Mucosa of stomach (tissue), 1 donor: ENCODE measurements around the gene RAD51B.

Source experiments
- H3K27me3 ChIP-seq: one replicate; pipeline ENCODE4 v1.7.0; 2013; ENCODE audit warnings: mild to moderate bottlenecking, low read length; ENCODE audit not compliant: control insufficient read depth, insufficient read depth
- H3K36me3 ChIP-seq: one replicate; pipeline ENCODE4 v1.7.0; 2013; ENCODE audit warnings: low read length; ENCODE audit not compliant: control insufficient read depth, insufficient read depth
- H3K4me1 ChIP-seq: one replicate; pipeline ENCODE4 v1.7.0; 2013; ENCODE audit warnings: mild to moderate bottlenecking, low read length; ENCODE audit not compliant: control insufficient read depth, insufficient read depth
- H3K4me3 ChIP-seq: one replicate; pipeline ENCODE4 v1.7.0; 2013; ENCODE audit warnings: low read length
- H3K9ac ChIP-seq: one replicate; pipeline ENCODE4 v1.7.0; 2013; ENCODE audit warnings: mild to moderate bottlenecking, low read length, moderate library complexity
- H3K9me3 ChIP-seq: one replicate; pipeline ENCODE4 v1.7.0; 2013; ENCODE audit warnings: mild to moderate bottlenecking, low read length, moderate library complexity; ENCODE audit not compliant: control insufficient read depth
- donor health status: Pancreatic carcinoma.

RAD51B gene

DNA sequence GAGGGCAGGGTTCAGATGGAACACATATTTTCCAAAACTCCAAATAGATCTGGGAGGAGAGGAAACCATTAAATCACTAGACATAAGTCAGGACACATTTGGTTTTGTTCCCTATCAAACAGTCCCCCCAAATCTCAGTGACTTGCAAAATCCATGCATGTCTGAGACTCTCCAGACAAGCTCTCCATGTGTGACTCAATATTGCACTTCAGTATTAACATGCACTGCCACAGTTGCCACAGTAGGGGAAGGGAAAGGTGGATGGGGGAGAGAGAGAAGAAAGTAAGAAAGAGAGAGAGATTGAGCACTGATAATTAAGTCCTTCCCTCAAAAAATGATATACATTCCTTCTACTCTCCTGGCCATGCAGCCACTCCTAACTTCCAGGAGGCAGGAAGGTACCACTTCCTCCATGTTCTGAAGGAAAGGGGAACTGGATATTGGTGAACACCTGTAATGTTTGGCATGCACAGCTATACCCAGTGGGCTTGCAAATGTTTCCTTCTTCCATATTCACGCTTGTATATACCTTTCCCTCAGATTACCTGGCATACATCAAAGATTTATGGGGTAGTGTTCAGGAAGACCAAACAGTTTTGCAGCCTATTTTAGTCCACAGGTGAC is 663.3 kb downstream of the RAD51B start:
- Histone ChIP-seq H3K4me3 (no peak overlapping the region), H3K9me3 (no peaks in the 10 kb centered on the region), H3K27me3 (no peaks in the 10 kb centered on the region), H3K9ac (no peak overlapping the region), H3K4me1 (peaks cover 36% of the 10 kb centered on the region), H3K36me3 (no peaks in the 10 kb centered on the region)

DNA sequence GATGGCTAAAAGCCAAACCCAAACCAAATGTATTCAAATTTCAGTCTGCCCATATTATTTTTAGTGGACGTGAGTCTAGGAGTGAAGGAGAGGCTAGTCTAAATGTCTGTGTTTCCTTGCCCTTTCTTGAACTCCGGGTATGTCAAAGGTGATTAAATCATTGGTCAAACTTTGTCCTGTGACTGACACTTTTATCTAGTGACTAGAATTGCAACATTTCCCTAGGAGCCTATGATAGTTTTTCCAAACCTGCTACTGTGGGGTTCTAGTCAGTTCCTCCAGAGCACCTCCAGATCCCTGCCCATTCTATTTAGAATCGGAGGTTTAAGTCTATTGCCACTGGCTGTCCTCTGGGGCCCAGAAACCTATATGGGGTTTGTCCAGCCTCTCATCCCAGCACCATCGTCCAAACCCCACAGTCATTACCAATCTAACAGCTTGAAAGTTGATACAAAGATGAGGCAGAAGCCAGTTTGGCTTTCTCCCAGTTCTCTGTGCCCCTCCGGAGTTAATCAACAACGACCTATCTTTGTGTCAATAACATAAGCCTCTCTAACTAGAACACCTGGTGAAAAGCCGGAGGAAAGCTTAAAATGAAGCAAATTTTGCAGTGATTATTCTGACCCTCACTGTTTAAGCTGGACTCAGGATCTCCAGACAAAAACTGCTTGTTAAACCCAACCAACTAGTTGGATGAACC is 666.6 kb downstream of the RAD51B start:
- Histone ChIP-seq H3K27me3 (no peaks in the 10 kb centered on the region), H3K4me3 (no peak overlapping the region), H3K9ac (no peak overlapping the region), H3K9me3 (no peaks in the 10 kb centered on the region), H3K36me3 (no peaks in the 10 kb centered on the region), H3K4me1 (peaks cover 36% of the 10 kb centered on the region)

DNA sequence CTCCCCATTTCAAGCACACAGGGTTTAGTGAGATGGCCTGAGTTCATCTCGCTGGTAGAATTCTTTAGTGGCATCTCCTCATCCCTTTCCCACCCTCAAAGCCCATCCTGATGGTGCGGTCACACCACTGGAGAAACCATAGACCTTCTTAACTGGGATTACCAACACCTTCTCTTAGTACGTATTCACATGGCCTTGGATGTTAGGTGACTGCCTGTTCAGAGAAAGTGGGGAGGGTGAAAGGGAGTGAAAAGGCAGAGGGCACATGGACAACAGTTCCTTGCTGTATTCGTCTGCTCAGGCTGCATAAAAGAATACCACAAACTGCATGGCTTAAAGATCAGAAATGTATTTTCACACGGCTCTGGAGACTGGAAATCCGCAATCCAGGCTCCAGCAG is 667.2 kb downstream of the RAD51B start:
- no peak overlapping the region for H3K9ac ChIP-seq
- H3K9me3 ChIP-seq, result no peaks in the 10 kb centered on the region
- H3K27me3 ChIP-seq, result no peaks in the 10 kb centered on the region
- peaks cover 35% of the 10 kb centered on the region for H3K4me1 ChIP-seq
- H3K36me3 ChIP-seq, result no peaks in the 10 kb centered on the region
- H3K4me3 ChIP-seq, result no peak overlapping the region

DNA sequence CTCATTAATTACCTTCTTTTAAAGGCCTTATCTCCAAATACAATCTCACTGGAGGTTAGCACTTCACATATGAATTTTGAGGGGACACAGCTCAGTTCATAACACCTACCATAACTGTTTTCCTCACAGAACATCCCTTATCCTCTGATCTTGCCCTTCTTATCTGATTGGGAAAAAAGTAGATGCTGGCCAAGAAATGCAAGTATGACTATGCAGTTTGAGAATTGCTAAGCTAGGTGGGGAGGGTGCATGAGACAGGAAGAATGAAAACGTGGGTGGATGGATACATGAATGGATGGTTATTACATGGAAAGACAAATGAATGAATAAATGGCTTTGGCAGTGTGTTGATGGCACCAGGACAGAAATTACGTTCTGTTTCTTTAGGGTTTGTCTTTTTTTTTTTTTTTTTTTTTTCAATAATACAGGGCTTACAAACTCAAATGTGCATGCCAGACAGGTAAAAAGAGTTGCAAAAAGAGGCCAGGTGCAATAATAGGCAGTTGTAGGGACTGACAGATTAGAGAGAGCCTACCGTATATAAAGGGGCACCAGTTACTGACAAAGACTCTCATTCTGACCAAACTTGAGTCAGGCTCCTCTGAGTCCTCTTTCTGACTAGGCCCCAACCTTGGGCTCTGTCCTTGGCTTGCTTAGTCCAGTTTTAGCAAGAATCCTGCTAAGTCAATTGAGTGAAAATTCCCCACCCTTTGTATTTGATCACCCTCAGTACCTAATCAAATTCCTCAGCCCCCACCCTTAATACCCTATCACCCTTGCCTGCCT is 668.4 kb downstream of the RAD51B start:
- no peak overlapping the region for H3K4me3 ChIP-seq
- no peaks in the 10 kb centered on the region for H3K9me3 ChIP-seq
- H3K9ac ChIP-seq, result no peak overlapping the region
- H3K36me3 ChIP-seq, result no peaks in the 10 kb centered on the region
- no peaks in the 10 kb centered on the region for H3K27me3 ChIP-seq
- H3K4me1 ChIP-seq, result peaks cover 25% of the 10 kb centered on the region

DNA sequence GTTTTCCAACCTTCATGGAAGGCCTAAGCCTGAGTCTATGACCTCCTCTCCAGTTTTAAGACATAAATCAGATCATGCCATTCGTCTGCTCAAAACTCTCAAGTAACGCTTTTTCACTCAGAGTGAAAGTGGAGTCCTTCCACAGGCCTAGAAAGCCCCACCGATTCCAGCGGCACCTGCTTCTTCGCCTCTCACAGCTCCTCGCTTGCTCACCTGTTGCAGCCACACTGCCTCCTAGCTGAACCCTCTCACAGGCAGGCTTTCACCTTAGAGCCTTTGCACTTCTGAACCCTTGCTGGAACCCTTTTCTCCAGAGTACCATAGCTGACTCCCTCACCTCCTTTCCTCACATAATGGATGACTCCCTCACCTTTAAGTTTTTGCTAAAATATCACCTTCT is 672.2 kb downstream of the RAD51B start:
- Histone ChIP-seq H3K4me3 (no peak overlapping the region), H3K27me3 (no peaks in the 10 kb centered on the region), H3K4me1 (no peaks in the 10 kb centered on the region), H3K9me3 (no peaks in the 10 kb centered on the region), H3K36me3 (no peaks in the 10 kb centered on the region), H3K9ac (no peak overlapping the region)

DNA sequence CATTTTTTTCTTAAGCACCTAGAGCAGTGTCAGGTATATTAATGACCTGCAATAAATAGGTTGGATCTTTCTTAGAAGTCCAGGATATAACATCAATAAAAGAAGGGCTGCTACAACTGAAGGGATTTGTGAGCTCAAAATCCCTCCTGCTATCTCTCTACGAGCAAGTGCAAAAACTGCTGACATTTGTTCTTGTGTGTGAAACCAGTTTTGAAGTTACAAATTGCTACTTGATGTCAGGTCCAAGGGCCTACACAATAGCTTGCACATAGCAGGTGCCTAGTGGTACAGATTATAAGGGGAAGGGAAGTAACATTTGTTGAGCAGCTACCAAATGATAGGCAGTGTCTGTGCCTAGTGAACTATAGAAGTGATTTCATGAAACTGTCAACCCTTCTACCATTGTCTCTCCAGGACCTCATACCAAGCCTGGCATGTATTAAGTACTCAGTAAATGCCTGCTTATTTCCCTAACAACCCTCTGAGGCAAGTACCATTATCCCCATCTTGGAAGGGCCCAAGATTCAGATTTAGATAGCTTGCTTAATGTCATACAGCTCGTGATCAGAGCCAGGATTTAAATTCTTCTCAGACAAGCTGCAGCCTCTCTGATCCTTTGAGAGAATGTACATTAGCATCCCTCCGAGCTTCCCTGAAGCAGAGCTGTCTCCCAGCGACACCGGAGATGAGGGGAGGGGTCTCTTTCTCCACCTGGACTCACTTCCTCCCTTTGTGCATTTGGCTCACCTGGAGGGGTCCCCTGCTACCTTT is 673.0 kb downstream of the RAD51B start:
- Histone ChIP-seq H3K4me1 (no peaks in the 10 kb centered on the region), H3K36me3 (no peaks in the 10 kb centered on the region), H3K4me3 (no peak overlapping the region), H3K9me3 (no peaks in the 10 kb centered on the region), H3K27me3 (no peaks in the 10 kb centered on the region), H3K9ac (no peak overlapping the region)

DNA sequence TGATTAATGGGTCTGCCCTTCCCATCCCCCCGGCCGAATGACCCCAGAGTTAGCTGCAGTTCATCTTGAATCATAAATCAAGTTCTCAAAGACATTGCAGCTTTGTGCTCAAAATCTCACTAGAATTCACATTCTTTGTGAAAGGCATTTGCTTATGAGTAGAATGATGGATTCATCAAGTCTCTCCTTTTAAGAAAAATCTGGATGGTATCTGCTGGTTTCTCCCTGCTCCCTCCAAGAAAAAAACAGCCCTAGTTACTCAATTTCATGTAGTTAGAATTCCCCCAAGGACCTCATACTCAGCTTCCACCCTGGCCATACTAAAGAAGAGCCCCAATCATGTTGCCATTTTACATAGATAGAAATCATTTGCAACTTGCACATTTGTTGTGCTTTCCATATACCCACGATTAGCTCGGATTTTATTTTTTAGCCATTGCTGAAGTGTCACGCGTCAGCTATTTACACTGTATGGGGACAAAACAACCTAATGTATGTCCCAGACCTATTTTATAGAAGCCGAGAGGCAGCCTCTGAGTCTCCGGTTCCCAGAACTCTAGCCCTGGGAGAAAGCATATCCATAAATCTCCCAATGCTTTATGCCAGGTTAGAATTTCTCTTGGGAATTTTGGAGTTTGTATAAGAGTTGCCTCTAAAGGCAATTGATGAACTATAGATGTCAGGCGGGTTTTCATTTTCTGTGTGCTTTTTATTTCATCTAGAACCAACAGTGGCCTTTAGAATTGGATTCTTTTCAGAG is 673.8 kb downstream of the RAD51B start:
- H3K9me3 ChIP-seq, result no peaks in the 10 kb centered on the region
- H3K9ac ChIP-seq, result no peak overlapping the region
- H3K4me3 ChIP-seq, result no peak overlapping the region
- no peaks in the 10 kb centered on the region for H3K27me3 ChIP-seq
- no peaks in the 10 kb centered on the region for H3K4me1 ChIP-seq
- no peaks in the 10 kb centered on the region for H3K36me3 ChIP-seq

DNA sequence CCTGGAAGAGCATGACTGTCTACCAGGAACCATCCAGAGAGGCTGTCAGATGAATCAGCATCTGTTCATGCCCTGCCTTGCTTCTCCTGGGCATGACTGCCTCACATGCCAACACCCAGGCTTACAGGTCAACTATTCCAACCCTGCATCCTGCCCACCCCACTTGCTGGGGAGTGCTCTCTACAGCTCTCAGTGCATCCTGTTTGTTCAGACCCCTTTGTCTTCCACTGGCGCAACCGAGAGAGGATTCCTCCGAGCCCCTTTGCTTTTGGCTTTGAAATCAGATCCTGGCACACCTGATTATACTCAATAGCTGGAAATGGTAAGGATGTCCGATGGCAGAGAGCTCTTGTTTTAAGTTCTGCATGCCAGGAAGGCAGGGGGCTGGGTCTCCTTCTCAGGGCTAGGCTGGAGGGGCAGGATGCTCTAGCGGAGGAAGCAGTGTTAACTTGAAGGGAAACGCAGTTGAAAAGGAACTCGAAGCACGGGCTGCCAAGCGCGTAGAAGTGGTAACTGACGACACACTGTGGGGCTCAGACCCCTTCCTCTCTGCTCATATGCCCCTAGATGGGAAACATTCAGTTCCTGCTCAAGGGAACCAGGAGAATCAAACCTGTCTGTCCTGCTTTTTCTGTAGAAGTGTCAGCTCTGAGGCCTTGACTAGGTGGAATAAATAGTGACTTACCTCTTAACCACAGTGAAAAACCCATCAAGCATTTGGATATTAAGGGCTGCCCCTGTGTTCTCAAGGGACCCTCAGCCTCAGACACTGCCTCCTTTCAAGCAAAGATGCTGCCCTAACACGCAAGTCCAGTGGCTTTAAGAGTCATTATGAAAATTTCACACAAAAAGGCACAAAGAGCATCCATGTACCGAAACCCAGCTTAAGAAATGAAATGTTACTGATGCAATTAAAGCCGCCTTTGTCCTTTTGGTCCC is 675.8 kb downstream of the RAD51B start:
- Histone ChIP-seq H3K27me3 (no peaks in the 10 kb centered on the region), H3K9ac (no peak overlapping the region), H3K9me3 (no peaks in the 10 kb centered on the region), H3K4me3 (no peak overlapping the region), H3K4me1 (no peaks in the 10 kb centered on the region), H3K36me3 (no peaks in the 10 kb centered on the region)

DNA sequence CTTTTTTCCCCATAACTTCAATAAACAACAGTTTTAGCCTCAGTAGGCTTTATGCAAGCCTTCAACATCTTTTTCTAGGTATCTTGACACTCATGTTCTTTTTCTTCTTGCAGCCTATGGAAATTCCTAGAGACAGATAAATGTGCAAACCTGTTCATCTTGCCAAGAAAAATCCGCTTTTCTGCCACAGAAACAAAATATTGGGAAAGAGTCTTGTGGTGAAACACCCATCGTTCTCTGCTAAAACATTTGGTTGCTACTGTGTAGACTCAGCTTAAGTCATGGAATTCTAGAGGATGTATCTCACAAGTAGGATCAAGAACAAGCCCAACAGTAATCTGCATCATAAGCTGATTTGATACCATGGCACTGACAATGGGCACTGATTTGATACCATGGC is 677.4 kb downstream of the RAD51B start:
- H3K9ac ChIP-seq, result no peak overlapping the region
- peaks cover 9% of the 10 kb centered on the region for H3K4me1 ChIP-seq
- H3K9me3 ChIP-seq, result no peaks in the 10 kb centered on the region
- no peaks in the 10 kb centered on the region for H3K36me3 ChIP-seq
- no peak overlapping the region for H3K4me3 ChIP-seq
- no peaks in the 10 kb centered on the region for H3K27me3 ChIP-seq

DNA sequence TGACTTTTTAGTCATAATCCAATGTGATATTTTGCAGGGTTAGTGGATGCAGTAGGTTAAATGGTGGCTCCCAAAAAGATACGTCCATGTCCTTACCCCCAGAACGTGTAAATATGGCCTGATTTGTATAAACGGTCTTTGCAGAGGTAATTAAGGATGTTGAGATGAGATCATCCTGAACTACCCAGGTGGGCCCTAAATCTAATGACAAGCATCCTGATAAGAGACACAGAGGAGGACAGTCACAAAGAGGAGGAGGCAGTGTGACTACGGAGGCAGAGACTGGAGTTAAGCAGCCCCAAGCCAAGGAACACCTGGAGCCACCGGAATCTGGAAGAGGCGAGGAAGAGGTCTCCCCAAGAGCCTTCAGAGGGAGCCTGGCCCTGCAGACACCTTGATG is 679.9 kb downstream of the RAD51B start:
- Histone ChIP-seq H3K9ac (no peak overlapping the region), H3K9me3 (no peaks in the 10 kb centered on the region), H3K4me3 (no peak overlapping the region), H3K4me1 (peaks cover 10% of the 10 kb centered on the region), H3K36me3 (no peaks in the 10 kb centered on the region), H3K27me3 (no peaks in the 10 kb centered on the region)

DNA sequence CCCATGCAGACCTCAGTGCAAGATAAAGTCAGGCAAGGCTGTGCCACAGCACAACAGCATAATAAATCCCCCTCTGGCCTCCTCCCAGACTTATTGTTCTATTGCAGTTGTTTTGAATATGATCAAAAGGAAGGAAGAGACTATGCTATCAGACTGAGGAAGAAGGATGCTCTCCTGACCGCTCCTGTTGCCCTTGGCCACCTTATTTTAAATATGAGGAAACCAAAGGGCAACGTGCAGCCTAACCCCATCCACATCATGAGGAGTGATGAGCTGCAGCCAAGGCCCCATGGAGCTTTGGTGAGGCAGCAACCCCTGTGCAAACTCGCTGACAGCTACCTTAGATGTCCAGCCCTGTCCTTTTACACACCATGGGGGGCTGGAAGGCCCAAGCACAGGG is 681.6 kb downstream of the RAD51B start:
- Histone ChIP-seq H3K9me3 (no peaks in the 10 kb centered on the region), H3K9ac (no peak overlapping the region), H3K4me3 (no peak overlapping the region), H3K27me3 (no peaks in the 10 kb centered on the region), H3K4me1 (peaks cover 17% of the 10 kb centered on the region), H3K36me3 (no peaks in the 10 kb centered on the region)
